ENCODE data around the gene NFYA. TPM values are rescaled to one million over a fixed set of nuclear protein-coding genes. Genes with fewer than 3 reads are reported as not detected.

Gene NFYA
- polyA plus RNA-seq, 1 donor = 29.3 TPM

GRCh38 chr6:41046084-41046483, 26.7 kb upstream of the NFYA start:
- Histone ChIP-seq H3K4me3 (ENCODE audit: low read length) (no peak overlapping the region), H3K36me3 (ENCODE audit: control insufficient read depth, insufficient read depth, low read length) (no peaks in the 10 kb centered on the region), H3K9me3 (ENCODE audit: control insufficient read depth, low read depth, low read length) (no peaks in the 10 kb centered on the region), H3K4me1 (ENCODE audit: control insufficient read depth, insufficient read depth, low read length) (peaks cover 74% of the 10 kb centered on the region), H3K27me3 (ENCODE audit: control insufficient read depth, insufficient read depth, low read length) (no peaks in the 10 kb centered on the region), H3K27ac (ENCODE audit: low read length) (peak overlapping the region; percentile 92)
- no CpG with 5 or more reads among the region's 1 CpG for WGBS (ENCODE audit: insufficient coverage, low lambda C conversion rate)
- no peak for DNase-seq

GRCh38 chr6:41047306-41047705, 25.5 kb upstream of the NFYA start:
- Histone ChIP-seq H3K9me3 (ENCODE audit: control insufficient read depth, low read depth, low read length) (no peaks in the 10 kb centered on the region), H3K36me3 (ENCODE audit: control insufficient read depth, insufficient read depth, low read length) (no peaks in the 10 kb centered on the region), H3K4me3 (ENCODE audit: low read length) (no peak overlapping the region), H3K27me3 (ENCODE audit: control insufficient read depth, insufficient read depth, low read length) (no peaks in the 10 kb centered on the region), H3K4me1 (ENCODE audit: control insufficient read depth, insufficient read depth, low read length) (peaks cover 78% of the 10 kb centered on the region), H3K27ac (ENCODE audit: low read length) (peak overlapping the region; percentile 92)
- no CpG with 5 or more reads among the region's 2 CpGs for WGBS (ENCODE audit: insufficient coverage, low lambda C conversion rate)
- peak; percentile 56 to 80 for DNase-seq

- H3K27me3 ChIP-seq (ENCODE audit: control insufficient read depth, insufficient read depth, low read length) = no peaks in the 10 kb centered on the region
- 100% methylated on average over 1 of the region's 9 CpGs for WGBS (ENCODE audit: insufficient coverage, low lambda C conversion rate)
- no peaks in the 10 kb centered on the region for H3K36me3 ChIP-seq (ENCODE audit: control insufficient read depth, insufficient read depth, low read length)
- H3K27ac ChIP-seq (ENCODE audit: low read length) = peak overlapping the region; percentile 92
- no peaks in the 10 kb centered on the region for H3K9me3 ChIP-seq (ENCODE audit: control insufficient read depth, low read depth, low read length)
- no peak overlapping the region for H3K4me3 ChIP-seq (ENCODE audit: low read length)
- H3K4me1 ChIP-seq (ENCODE audit: control insufficient read depth, insufficient read depth, low read length) = peaks cover 81% of the 10 kb centered on the region
- no peak for DNase-seq
Measured at GRCh38 chr6:41047745-41048732, 24.7 kb upstream of the NFYA start.

- DNase-seq = peak in 1 of 2 donors; percentile 66
- H3K27ac ChIP-seq (ENCODE audit: low read length) = peak overlapping the region; percentile 92
Measured at GRCh38 chr6:41049521-41049920, 23.3 kb upstream of the NFYA start.

GRCh38 chr6:41049955-41050354, 22.8 kb upstream of the NFYA start:
- no peaks in the 10 kb centered on the region for H3K27me3 ChIP-seq (ENCODE audit: control insufficient read depth, insufficient read depth, low read length)
- 33% methylated on average over 1 of the region's 7 CpGs for WGBS (ENCODE audit: insufficient coverage, low lambda C conversion rate)
- peak overlapping the region; percentile 92 for H3K27ac ChIP-seq (ENCODE audit: low read length)
- no peak overlapping the region for H3K4me3 ChIP-seq (ENCODE audit: low read length)
- no peaks in the 10 kb centered on the region for H3K36me3 ChIP-seq (ENCODE audit: control insufficient read depth, insufficient read depth, low read length)
- H3K4me1 ChIP-seq (ENCODE audit: control insufficient read depth, insufficient read depth, low read length) = peaks cover 90% of the 10 kb centered on the region
- DNase-seq = no peak
- no peaks in the 10 kb centered on the region for H3K9me3 ChIP-seq (ENCODE audit: control insufficient read depth, low read depth, low read length)

More at GRCh38 chr6:41049521-41049920, 23.3 kb upstream of the NFYA start:
- peaks cover 85% of the 10 kb centered on the region for H3K4me1 ChIP-seq (ENCODE audit: control insufficient read depth, insufficient read depth, low read length)
- WGBS (ENCODE audit: insufficient coverage, low lambda C conversion rate) = no CpG with 5 or more reads among the region's 1 CpG
- no peaks in the 10 kb centered on the region for H3K9me3 ChIP-seq (ENCODE audit: control insufficient read depth, low read depth, low read length)
- H3K4me3 ChIP-seq (ENCODE audit: low read length) = no peak overlapping the region
- no peaks in the 10 kb centered on the region for H3K36me3 ChIP-seq (ENCODE audit: control insufficient read depth, insufficient read depth, low read length)
- no peaks in the 10 kb centered on the region for H3K27me3 ChIP-seq (ENCODE audit: control insufficient read depth, insufficient read depth, low read length)

- Histone ChIP-seq H3K36me3 (ENCODE audit: control insufficient read depth, insufficient read depth, low read length) (no peaks in the 10 kb centered on the region), H3K4me3 (ENCODE audit: low read length) (no peak overlapping the region), H3K27me3 (ENCODE audit: control insufficient read depth, insufficient read depth, low read length) (no peaks in the 10 kb centered on the region), H3K9me3 (ENCODE audit: control insufficient read depth, low read depth, low read length) (no peaks in the 10 kb centered on the region), H3K4me1 (ENCODE audit: control insufficient read depth, insufficient read depth, low read length) (peaks cover 90% of the 10 kb centered on the region), H3K27ac (ENCODE audit: low read length) (peak overlapping the region; percentile 92)
- no peak for DNase-seq
- WGBS (ENCODE audit: insufficient coverage, low lambda C conversion rate) = no CpG with 5 or more reads among the region's 3 CpGs
Measured at GRCh38 chr6:41050536-41050935, 22.2 kb upstream of the NFYA start.

- peaks cover 90% of the 10 kb centered on the region for H3K4me1 ChIP-seq (ENCODE audit: control insufficient read depth, insufficient read depth, low read length)
- no peaks in the 10 kb centered on the region for H3K27me3 ChIP-seq (ENCODE audit: control insufficient read depth, insufficient read depth, low read length)
- 61% methylated on average over 5 of the region's 5 CpGs for WGBS (ENCODE audit: insufficient coverage, low lambda C conversion rate)
- no peaks in the 10 kb centered on the region for H3K9me3 ChIP-seq (ENCODE audit: control insufficient read depth, low read depth, low read length)
- H3K36me3 ChIP-seq (ENCODE audit: control insufficient read depth, insufficient read depth, low read length) = no peaks in the 10 kb centered on the region
- H3K27ac ChIP-seq (ENCODE audit: low read length) = no peak overlapping the region
- DNase-seq = no peak
- H3K4me3 ChIP-seq (ENCODE audit: low read length) = no peak overlapping the region
Measured at GRCh38 chr6:41051873-41052272, 20.9 kb upstream of the NFYA start.

GRCh38 chr6:41053041-41053440, 19.7 kb upstream of the NFYA start, which contains the start of gene APOBEC2:
TSS of gene APOBEC2 (plus strand) at chr6:41053202. CDS start at chr6:41053348, 146 bp downstream.
- no peak within 1 kb of the TSS for H3K4me3 ChIP-seq (ENCODE audit: low read length)
- DNase-seq = no peak
- H3K27ac ChIP-seq (ENCODE audit: low read length) = peak within 1 kb of the TSS; percentile 19
- H3K27me3 ChIP-seq (ENCODE audit: control insufficient read depth, insufficient read depth, low read length) = no peaks in the 10 kb centered on the region
- H3K4me1 ChIP-seq (ENCODE audit: control insufficient read depth, insufficient read depth, low read length) = peaks cover 88% of the 10 kb centered on the region
- H3K9me3 ChIP-seq (ENCODE audit: control insufficient read depth, low read depth, low read length) = no peaks in the 10 kb centered on the region
- H3K36me3 ChIP-seq (ENCODE audit: control insufficient read depth, insufficient read depth, low read length) = no peaks in the 10 kb centered on the region
- WGBS (ENCODE audit: insufficient coverage, low lambda C conversion rate) = no CpG with 5 or more reads among the region's 5 CpGs

GRCh38 chr6:41054511-41054910, 18.3 kb upstream of the NFYA start:
- no CpG with 5 or more reads among the region's 3 CpGs for WGBS (ENCODE audit: insufficient coverage, low lambda C conversion rate)
- H3K4me1 ChIP-seq (ENCODE audit: control insufficient read depth, insufficient read depth, low read length) = peaks cover 90% of the 10 kb centered on the region
- peak overlapping the region; percentile 86 for H3K27ac ChIP-seq (ENCODE audit: low read length)
- H3K4me3 ChIP-seq (ENCODE audit: low read length) = no peak overlapping the region
- no peaks in the 10 kb centered on the region for H3K36me3 ChIP-seq (ENCODE audit: control insufficient read depth, insufficient read depth, low read length)
- no peaks in the 10 kb centered on the region for H3K9me3 ChIP-seq (ENCODE audit: control insufficient read depth, low read depth, low read length)
- DNase-seq = no peak
- H3K27me3 ChIP-seq (ENCODE audit: control insufficient read depth, insufficient read depth, low read length) = no peaks in the 10 kb centered on the region

- DNase-seq = no peak
- no CpG with 5 or more reads among the region's 3 CpGs for WGBS (ENCODE audit: insufficient coverage, low lambda C conversion rate)
- no peaks in the 10 kb centered on the region for H3K36me3 ChIP-seq (ENCODE audit: control insufficient read depth, insufficient read depth, low read length)
- H3K27ac ChIP-seq (ENCODE audit: low read length) = peak overlapping the region; percentile 86
- H3K9me3 ChIP-seq (ENCODE audit: control insufficient read depth, low read depth, low read length) = no peaks in the 10 kb centered on the region
- no peaks in the 10 kb centered on the region for H3K27me3 ChIP-seq (ENCODE audit: control insufficient read depth, insufficient read depth, low read length)
- H3K4me3 ChIP-seq (ENCODE audit: low read length) = no peak overlapping the region
- peaks cover 86% of the 10 kb centered on the region for H3K4me1 ChIP-seq (ENCODE audit: control insufficient read depth, insufficient read depth, low read length)
Measured at GRCh38 chr6:41055149-41055548, 17.6 kb upstream of the NFYA start.
